GM12878 (cell line): ENCODE data around the gene ZNFX1. TPM values are rescaled to one million over a fixed set of nuclear protein-coding genes. Genes with fewer than 3 reads are reported as not detected.

Experiments used
- GABPA ChIP-seq: IDR thresholded peaks from 2 replicates; pipeline ENCODE4 v1.6.1; 2014; ENCODE audit warnings: antibody characterized with exemption, low read depth, mild to moderate bottlenecking, inconsistent platforms
- HDGF ChIP-seq: fragments of 450-650 bp; IDR thresholded peaks from 2 replicates; pipeline ENCODE4 v1.6.1; 2016; ENCODE audit warnings: antibody characterized with exemption
- JUNB ChIP-seq: IDR thresholded peaks from 2 replicates; pipeline ENCODE4 v1.6.1; 2016; ENCODE audit warnings: antibody characterized with exemption, mild to moderate bottlenecking
- KLF5 ChIP-seq: fragments of 450-650 bp; IDR thresholded peaks from 2 replicates; pipeline ENCODE4 v1.6.1; 2014; ENCODE audit warnings: mild to moderate bottlenecking; ENCODE audit not compliant: partially characterized antibody
- MYB ChIP-seq: fragments of 150-350 bp; IDR thresholded peaks from 2 replicates; pipeline ENCODE4 v1.6.1; 2014; ENCODE audit warnings: mild to moderate bottlenecking, low read depth, low read length, borderline replicate concordance
- NFIC ChIP-seq: IDR thresholded peaks from 2 replicates; pipeline ENCODE4 v1.6.1; 2012; ENCODE audit warnings: low read depth, mild to moderate bottlenecking, inconsistent platforms, low read length, moderate library complexity
- NFYA ChIP-seq: IDR thresholded peaks from 2 replicates; pipeline ENCODE4 v1.6.1; 2011; ENCODE audit warnings: low read depth, mild to moderate bottlenecking, low read length, improper control_type of control experiment, borderline replicate concordance
- PAX8 ChIP-seq: fragments of 450-650 bp; IDR thresholded peaks from 2 replicates; pipeline ENCODE4 v1.6.1; 2017; ENCODE audit warnings: mild to moderate bottlenecking, moderate library complexity
- POLR2AphosphoS5 ChIP-seq: IDR thresholded peaks from 2 replicates; pipeline ENCODE4 v1.6.1; 2011; ENCODE audit warnings: mild to moderate bottlenecking, low read length, inconsistent platforms
- POU2F2 ChIP-seq: IDR thresholded peaks from 3 replicates; pipeline ENCODE4 v1.6.1; 2011; ENCODE audit warnings: low read depth, mild to moderate bottlenecking, low read length, borderline replicate concordance
- RCOR1 ChIP-seq: conservative IDR thresholded peaks from 2 replicates; pipeline ENCODE4 v1.6.1; 2012; ENCODE audit warnings: low read depth, low read length, improper control_type of control experiment
- SIX5 ChIP-seq: IDR thresholded peaks from 2 replicates; pipeline ENCODE4 v1.6.1; 2011; ENCODE audit warnings: mild to moderate bottlenecking, low read depth, low read length, moderate library complexity; ENCODE audit not compliant: severe bottlenecking
- SMARCA5 ChIP-seq: fragments of 450-650 bp; IDR thresholded peaks from 2 replicates; pipeline ENCODE4 v1.6.1; 2017; ENCODE audit warnings: mild to moderate bottlenecking
- SMC3 ChIP-seq: IDR thresholded peaks from 2 replicates; pipeline ENCODE4 v1.6.1; 2011; ENCODE audit warnings: low read length, improper control_type of control experiment, borderline replicate concordance
- SUPT20H ChIP-seq: IDR thresholded peaks from 2 replicates; pipeline ENCODE4 v1.6.1; 2011; ENCODE audit warnings: low read depth, mild to moderate bottlenecking, low read length, moderate library complexity, borderline replicate concordance; ENCODE audit not compliant: control insufficient read depth
- ZNF24 ChIP-seq: fragments of 450-650 bp; IDR thresholded peaks from 2 replicates; pipeline ENCODE4 v1.6.1; 2017; ENCODE audit warnings: antibody characterized with exemption, mild to moderate bottlenecking
- polyA plus RNA-seq, 11 experiments: library from polyadenylated mRNA; depleted of rRNA in 4 of 11; unstranded in 6 of 11; stranded (reverse) in 5 of 11; fragments of >200 nt; fragmentation: Nextera tagmentation in 4 of 11; fragmentation: Illumina TruSeq in 1 of 11; extraction: Ambion mirVana in 4 of 11; extraction: Trizol in 1 of 11; gene quantifications; 1 replicate in 1 of 11; 2 replicates in 10 of 11; pipeline versions ENCODE4 v1.2.1 to v1.2.3, GENCODE V29; 2011 to 2016; ENCODE audit warnings: inconsistent platforms in 2 of 11, missing spikeins in 2 of 11, low read depth in 1 of 11
- total RNA-seq, 4 experiments: library from RNA; depleted of rRNA in 3 of 4; stranded (reverse); fragments of >200 nt in 3 of 4; fragmentation: Illumina TruSeq in 1 of 4; extraction: Trizol in 1 of 4; gene quantifications; 2 replicates each; pipeline versions ENCODE4 v1.2.1 to v1.2.3, GENCODE V29; 2013 to 2021
- TF ChIP-seq, protein P1 (sequence below): fragments of 450-650 bp; formaldehyde crosslinking; IDR thresholded peaks from 2 replicates; pipeline ENCODE4 v1.4.0; 2020; ENCODE audit warnings: mild to moderate bottlenecking, moderate library complexity
- TF ChIP-seq, protein P2 (sequence below): IDR thresholded peaks from 2 replicates; pipeline ENCODE4 v1.6.1; 2012; ENCODE audit warnings: low read depth, low read length, improper control_type of control experiment
- TF ChIP-seq, protein P3 (sequence below): IDR thresholded peaks from 2 replicates; pipeline ENCODE4 v1.6.1; 2012; ENCODE audit warnings: low read depth, low read length, improper control_type of control experiment
- TF ChIP-seq, protein P4 (sequence below): fragments of 450-650 bp; IDR thresholded peaks from 2 replicates; pipeline ENCODE4 v1.6.1; 2017; ENCODE audit warnings: antibody characterized with exemption, mild to moderate bottlenecking, moderate library complexity
- TF ChIP-seq, protein P5 (sequence below): IDR thresholded peaks from 2 replicates; pipeline ENCODE4 v1.6.1; 2012; ENCODE audit warnings: low read depth, low read length, improper control_type of control experiment

Gene ZNFX1
- total and polyA plus RNA-seq, 10 of the 15 experiments (the other 5 are each of a cell fraction or from before 2014, with no cell fraction given): 7.4 to 31.5 (median 25.6) TPM

DNA sequence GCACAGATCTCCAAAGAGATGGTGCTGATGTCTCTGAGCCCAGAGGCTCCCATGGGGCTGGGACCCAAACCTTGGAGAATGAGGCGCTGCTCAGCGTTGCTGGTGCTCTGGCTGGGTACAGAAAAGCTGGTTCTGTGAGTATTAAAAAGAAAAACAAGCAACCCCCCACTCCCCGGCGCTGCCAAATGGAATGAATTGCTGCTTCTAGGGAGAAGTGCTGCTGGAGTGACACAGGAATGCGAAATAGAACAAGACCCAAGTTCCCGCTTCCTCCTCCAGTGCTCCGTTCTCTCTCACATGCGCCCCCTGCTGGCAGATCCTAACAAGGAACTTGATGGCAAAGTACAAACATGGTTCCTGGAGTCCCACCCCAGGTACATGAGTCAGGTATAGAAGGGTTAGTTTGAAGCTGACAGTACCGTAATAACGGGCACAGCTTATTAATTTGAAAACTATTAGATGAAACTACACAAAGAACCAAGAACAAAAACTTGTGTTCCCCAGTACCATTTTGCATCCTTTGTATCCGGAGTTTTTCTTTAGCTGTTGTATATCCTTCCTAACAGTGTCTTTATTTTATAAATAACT lies 60.8 kb downstream of the ZNFX1 start (continued):
- TF ChIP-seq SMARCA5 (0 out of 2 replicates have a peak, but pooled peaks have one; percentile 25), POLR2AphosphoS5 (no peak), RCOR1 (no peak), HDGF (no peak), JUNB (no peak), SIX5 (no peak), POU2F2 (no peak), PAX8 (no peak), SUPT20H (no peak), SMC3 (peak; percentile 90), ZNF24 (no peak), NFYA (no peak), NFIC (no peak), GABPA (no peak), KLF5 (no peak), MYB (no peak)
- TF ChIP-seq, protein P1, sequence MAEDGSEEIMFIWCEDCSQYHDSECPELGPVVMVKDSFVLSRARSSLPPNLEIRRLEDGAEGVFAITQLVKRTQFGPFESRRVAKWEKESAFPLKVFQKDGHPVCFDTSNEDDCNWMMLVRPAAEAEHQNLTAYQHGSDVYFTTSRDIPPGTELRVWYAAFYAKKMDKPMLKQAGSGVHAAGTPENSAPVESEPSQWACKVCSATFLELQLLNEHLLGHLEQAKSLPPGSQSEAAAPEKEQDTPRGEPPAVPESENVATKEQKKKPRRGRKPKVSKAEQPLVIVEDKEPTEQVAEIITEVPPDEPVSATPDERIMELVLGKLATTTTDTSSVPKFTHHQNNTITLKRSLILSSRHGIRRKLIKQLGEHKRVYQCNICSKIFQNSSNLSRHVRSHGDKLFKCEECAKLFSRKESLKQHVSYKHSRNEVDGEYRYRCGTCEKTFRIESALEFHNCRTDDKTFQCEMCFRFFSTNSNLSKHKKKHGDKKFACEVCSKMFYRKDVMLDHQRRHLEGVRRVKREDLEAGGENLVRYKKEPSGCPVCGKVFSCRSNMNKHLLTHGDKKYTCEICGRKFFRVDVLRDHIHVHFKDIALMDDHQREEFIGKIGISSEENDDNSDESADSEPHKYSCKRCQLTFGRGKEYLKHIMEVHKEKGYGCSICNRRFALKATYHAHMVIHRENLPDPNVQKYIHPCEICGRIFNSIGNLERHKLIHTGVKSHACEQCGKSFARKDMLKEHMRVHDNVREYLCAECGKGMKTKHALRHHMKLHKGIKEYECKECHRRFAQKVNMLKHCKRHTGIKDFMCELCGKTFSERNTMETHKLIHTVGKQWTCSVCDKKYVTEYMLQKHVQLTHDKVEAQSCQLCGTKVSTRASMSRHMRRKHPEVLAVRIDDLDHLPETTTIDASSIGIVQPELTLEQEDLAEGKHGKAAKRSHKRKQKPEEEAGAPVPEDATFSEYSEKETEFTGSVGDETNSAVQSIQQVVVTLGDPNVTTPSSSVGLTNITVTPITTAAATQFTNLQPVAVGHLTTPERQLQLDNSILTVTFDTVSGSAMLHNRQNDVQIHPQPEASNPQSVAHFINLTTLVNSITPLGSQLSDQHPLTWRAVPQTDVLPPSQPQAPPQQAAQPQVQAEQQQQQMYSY: no peak
- TF ChIP-seq, protein P2, sequence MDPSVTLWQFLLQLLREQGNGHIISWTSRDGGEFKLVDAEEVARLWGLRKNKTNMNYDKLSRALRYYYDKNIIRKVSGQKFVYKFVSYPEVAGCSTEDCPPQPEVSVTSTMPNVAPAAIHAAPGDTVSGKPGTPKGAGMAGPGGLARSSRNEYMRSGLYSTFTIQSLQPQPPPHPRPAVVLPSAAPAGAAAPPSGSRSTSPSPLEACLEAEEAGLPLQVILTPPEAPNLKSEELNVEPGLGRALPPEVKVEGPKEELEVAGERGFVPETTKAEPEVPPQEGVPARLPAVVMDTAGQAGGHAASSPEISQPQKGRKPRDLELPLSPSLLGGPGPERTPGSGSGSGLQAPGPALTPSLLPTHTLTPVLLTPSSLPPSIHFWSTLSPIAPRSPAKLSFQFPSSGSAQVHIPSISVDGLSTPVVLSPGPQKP: no peak
- TF ChIP-seq, protein P3, sequence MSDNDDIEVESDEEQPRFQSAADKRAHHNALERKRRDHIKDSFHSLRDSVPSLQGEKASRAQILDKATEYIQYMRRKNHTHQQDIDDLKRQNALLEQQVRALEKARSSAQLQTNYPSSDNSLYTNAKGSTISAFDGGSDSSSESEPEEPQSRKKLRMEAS: no peak
- TF ChIP-seq, protein P4, sequence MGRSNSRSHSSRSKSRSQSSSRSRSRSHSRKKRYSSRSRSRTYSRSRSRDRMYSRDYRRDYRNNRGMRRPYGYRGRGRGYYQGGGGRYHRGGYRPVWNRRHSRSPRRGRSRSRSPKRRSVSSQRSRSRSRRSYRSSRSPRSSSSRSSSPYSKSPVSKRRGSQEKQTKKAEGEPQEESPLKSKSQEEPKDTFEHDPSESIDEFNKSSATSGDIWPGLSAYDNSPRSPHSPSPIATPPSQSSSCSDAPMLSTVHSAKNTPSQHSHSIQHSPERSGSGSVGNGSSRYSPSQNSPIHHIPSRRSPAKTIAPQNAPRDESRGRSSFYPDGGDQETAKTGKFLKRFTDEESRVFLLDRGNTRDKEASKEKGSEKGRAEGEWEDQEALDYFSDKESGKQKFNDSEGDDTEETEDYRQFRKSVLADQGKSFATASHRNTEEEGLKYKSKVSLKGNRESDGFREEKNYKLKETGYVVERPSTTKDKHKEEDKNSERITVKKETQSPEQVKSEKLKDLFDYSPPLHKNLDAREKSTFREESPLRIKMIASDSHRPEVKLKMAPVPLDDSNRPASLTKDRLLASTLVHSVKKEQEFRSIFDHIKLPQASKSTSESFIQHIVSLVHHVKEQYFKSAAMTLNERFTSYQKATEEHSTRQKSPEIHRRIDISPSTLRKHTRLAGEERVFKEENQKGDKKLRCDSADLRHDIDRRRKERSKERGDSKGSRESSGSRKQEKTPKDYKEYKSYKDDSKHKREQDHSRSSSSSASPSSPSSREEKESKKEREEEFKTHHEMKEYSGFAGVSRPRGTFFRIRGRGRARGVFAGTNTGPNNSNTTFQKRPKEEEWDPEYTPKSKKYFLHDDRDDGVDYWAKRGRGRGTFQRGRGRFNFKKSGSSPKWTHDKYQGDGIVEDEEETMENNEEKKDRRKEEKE: no peak
- TF ChIP-seq, protein P5, sequence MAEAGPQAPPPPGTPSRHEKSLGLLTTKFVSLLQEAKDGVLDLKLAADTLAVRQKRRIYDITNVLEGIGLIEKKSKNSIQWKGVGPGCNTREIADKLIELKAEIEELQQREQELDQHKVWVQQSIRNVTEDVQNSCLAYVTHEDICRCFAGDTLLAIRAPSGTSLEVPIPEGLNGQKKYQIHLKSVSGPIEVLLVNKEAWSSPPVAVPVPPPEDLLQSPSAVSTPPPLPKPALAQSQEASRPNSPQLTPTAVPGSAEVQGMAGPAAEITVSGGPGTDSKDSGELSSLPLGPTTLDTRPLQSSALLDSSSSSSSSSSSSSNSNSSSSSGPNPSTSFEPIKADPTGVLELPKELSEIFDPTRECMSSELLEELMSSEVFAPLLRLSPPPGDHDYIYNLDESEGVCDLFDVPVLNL: 0 out of 2 replicates have a peak, but pooled peaks have one; percentile 10
